Neural cell (in vitro differentiated cells): ENCODE measurements around the gene ARHGEF1.
"Not testable (repeated sequence)": the region's sequence is repeated elsewhere in the genome, so short reads cannot be mapped to it uniquely, and the experiment has no call there.

Source experiments
- EZH2 ChIP-seq: fragments of 200-600, 300-800 bp; shearing (Covaris generic), sonication (generic); IDR thresholded peaks from 2 replicates; pipeline ENCODE4 v1.6.1; 2014; ENCODE audit warnings: antibody characterized with exemption, low read length, borderline replicate concordance, mild to moderate bottlenecking; ENCODE audit not compliant: insufficient read depth, poor library complexity, severe bottlenecking
- RAD21 ChIP-seq: fragments of 450-650 bp; conservative IDR thresholded peaks from 2 replicates; pipeline ENCODE4 v1.6.1; 2014; ENCODE audit warnings: antibody characterized with exemption, mild to moderate bottlenecking, moderate library complexity
- TF ChIP-seq, protein P1 (sequence below): fragments of 450-650 bp; IDR thresholded peaks from 2 replicates; pipeline ENCODE4 v1.5.1; 2014; ENCODE audit warnings: antibody characterized with exemption, mild to moderate bottlenecking, moderate library complexity; ENCODE audit not compliant: poor library complexity, severe bottlenecking

DNA sequence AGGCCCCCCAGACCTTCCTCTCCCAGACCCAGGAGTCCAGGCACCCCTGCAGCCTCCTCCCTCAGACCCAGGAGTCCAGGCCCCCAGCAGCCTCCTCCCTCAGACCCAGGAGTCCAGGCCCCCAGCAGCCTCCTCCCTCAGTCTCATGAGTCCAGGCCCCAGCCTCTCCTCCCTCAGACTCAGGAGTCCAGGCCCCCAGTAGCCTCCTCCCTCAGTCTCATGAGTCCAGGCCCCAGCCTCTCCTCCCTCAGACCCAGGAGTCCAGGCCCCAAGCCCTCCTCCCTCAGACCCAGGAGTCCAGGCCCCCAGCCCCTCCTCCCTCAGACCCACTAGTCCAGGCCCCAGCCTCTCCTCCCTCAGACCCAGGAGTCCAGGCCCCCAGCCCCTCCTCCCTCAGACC lies 56.2 kb downstream of the ARHGEF1 start:
- TF ChIP-seq, protein P1, sequence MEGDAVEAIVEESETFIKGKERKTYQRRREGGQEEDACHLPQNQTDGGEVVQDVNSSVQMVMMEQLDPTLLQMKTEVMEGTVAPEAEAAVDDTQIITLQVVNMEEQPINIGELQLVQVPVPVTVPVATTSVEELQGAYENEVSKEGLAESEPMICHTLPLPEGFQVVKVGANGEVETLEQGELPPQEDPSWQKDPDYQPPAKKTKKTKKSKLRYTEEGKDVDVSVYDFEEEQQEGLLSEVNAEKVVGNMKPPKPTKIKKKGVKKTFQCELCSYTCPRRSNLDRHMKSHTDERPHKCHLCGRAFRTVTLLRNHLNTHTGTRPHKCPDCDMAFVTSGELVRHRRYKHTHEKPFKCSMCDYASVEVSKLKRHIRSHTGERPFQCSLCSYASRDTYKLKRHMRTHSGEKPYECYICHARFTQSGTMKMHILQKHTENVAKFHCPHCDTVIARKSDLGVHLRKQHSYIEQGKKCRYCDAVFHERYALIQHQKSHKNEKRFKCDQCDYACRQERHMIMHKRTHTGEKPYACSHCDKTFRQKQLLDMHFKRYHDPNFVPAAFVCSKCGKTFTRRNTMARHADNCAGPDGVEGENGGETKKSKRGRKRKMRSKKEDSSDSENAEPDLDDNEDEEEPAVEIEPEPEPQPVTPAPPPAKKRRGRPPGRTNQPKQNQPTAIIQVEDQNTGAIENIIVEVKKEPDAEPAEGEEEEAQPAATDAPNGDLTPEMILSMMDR: not testable (repeated sequence)
- not testable (repeated sequence) for TF ChIP-seq RAD21, EZH2
